HG03521 (cell line): ENCODE measurements around the gene KIR3DL2.
"Not testable (repeated sequence)": the region's sequence is repeated elsewhere in the genome, so short reads cannot be mapped to it uniquely, and the experiment has no call there.

ENCODE experiments used
- ATAC-seq: cut with Tn5 transposase; IDR thresholded peaks from one replicate; pipeline ENCODE4 v1.9.1; 2021; ENCODE audit warnings: mild to moderate bottlenecking, moderate library complexity; ENCODE audit not compliant: unreplicated experiment

The KIR3DL2 gene

DNA sequence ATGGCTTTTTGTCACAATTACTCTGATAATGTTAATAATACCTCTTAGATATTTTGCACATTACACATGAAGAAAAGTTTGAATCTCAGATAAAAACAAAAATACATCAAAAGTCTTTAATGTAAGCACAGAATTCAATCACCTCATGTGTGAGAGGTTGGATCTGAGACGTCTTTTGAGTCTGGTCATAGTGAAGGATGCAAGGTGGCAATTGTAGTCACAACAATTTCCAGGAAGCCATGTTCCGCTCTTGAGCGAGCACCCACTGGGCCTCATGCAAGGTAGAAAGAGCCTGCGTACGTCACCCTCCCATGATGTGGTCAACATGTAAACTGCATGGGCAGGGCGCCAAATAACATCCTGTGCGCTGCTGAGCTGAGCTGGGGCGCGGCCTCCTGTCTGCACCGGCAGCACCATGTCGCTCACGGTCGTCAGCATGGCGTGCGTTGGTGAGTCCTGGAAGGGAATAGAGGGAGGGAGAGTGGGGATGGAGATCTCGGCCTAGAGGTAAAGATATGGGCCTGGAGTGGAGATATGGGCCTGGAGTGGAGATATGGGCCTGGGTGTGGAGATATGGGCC, at the start of gene KIR3DL2:
TSS of gene KIR3DL2 (plus strand) at position 383 of the 580 bp plus-strand sequence. CDS start at position 416, 33 bp downstream.
- ATAC-seq: not testable (repeated sequence)

DNA sequence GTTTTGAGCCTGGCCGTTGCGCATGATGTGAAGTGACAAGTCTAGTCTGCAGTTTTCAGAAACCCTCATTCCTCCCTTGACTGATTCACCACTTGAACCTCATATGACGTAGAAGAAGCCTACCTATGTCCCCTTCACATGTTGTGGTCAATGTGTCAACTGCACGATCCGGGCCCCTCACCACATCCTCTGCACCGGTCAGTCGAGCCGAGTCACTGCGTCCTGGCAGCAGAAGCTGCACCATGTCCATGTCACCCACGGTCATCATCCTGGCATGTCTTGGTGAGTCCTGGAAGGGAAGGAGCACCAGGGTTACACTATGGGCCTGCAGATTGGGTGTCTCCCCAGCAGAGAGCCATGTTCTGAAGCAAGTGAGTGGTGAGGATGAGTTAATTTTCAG, 46.8 kb upstream of the KIR3DL2 start, which contains the start of gene KIR2DL4:
TSS of gene KIR2DL4 (plus strand) at position 201 of the 400 bp plus-strand sequence. CDS start at position 243, 42 bp downstream.
- no peak for ATAC-seq

GRCh38 chr19:54804101-54804500, 46.1 kb upstream of the KIR3DL2 start:
- no peak for ATAC-seq

DNA sequence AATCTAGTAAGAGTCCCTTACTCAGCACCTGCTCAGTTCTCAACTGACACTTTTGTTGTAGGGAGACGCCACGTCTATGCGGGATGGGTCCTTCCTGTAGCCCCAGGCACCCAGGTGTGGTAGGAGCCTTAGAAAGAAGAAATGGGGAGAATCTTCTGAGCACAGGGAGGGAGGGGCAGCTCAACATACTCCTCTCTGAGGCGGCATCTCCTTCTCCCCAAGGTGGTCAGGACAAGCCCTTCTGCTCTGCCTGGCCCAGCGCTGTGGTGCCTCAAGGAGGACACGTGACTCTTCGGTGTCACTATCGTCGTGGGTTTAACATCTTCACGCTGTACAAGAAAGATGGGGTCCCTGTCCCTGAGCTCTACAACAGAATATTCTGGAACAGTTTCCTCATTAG, 45.7 kb upstream of the KIR3DL2 start:
- ATAC-seq: no peak

- no peak for ATAC-seq
Observed at GRCh38 chr19:54805665-54806515, 44.4 kb upstream of the KIR3DL2 start.

DNA sequence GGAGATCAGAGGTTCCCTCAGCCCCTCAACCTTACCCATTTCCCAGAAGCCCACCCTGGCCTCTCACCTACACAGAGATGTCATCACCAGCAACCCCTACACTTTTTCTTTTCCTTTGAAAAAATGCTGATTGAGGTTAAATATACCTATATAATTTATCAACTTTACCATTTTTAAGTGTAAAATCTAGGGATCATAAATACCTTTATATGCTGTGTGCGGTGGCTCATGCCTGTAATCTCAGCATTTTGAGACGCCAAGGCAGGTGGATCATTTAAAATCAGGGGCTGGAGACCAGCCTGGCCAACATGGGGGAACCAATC, 43.8 kb upstream of the KIR3DL2 start:
- no peak for ATAC-seq

- not testable (repeated sequence) for ATAC-seq
Observed at GRCh38 chr19:54814571-54814970, 35.7 kb upstream of the KIR3DL2 start.

DNA sequence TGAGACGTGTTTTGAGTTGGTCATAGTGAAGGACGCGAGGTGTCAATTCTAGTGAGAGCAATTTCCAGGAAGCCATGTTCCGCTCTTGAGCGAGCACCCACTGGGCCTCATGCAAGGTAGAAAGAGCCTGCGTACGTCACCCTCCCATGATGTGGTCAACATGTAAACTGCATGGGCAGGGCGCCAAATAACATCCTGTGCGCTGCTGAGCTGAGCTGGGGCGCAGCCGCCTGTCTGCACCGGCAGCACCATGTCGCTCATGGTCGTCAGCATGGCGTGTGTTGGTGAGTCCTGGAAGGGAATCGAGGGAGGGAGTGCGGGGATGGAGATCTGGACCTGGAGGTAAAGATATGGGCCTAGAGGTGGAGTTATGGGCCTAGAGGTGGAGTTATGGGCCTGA, 34.0 kb upstream of the KIR3DL2 start, which contains the start of gene KIR3DL1:
TSS of gene KIR3DL1 (plus strand) at position 218 of the 400 bp plus-strand sequence.
- ATAC-seq: not testable (repeated sequence)

- ATAC-seq: no peak
Observed at GRCh38 chr19:54817670-54818536, 32.3 kb upstream of the KIR3DL2 start.

DNA sequence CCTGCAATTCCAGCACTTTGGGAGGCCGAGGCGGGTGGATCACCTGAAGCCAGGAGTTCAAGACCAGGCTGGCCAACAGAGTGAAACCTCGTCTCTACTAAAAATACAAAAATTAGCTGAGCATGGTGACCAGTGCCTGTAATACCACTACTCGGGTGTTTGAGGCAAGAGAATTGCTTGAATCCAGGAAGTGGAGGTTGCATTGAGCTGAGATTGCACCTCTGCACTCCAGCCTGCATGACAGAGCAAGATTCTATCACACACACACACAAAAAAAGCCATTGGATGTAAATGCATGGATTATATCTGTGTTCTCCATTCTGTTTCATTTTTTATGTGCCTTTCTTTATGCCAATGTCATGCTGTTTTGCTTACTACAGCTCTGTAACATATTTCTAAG, 25.8 kb upstream of the KIR3DL2 start:
- not testable (repeated sequence) for ATAC-seq

- ATAC-seq: not testable (repeated sequence)
Observed at GRCh38 chr19:54825326-54825725, 24.9 kb upstream of the KIR3DL2 start.

GRCh38 chr19:54828064-54828463, 22.2 kb upstream of the KIR3DL2 start:
- not testable (repeated sequence) for ATAC-seq

GRCh38 chr19:54832496-54832895, 17.7 kb upstream of the KIR3DL2 start, which contains the start of gene KIR2DS4:
KIR2DS4 (plus strand) TSS chr19:54832676.
- not testable (repeated sequence) for ATAC-seq

DNA sequence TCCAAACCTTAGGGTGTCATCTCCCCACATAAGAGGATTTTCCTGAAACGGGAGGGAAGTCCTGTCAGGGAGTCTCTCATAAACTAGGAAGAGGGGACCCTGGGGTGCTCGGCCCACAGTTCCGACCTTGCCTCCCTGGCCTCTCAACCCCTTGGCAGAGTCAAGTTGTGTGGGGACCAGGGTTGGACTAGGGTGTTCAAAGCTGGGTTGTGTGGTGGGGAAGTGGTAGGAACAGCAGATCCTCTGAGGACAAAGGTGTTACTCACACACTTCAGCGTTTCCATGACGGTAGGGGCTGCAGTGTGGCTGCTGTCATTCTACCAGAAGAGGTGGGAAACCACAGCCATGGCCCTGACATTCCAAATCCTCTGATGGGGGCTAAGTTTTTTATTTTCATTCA, 15.1 kb upstream of the KIR3DL2 start:
- not testable (repeated sequence) for ATAC-seq

DNA sequence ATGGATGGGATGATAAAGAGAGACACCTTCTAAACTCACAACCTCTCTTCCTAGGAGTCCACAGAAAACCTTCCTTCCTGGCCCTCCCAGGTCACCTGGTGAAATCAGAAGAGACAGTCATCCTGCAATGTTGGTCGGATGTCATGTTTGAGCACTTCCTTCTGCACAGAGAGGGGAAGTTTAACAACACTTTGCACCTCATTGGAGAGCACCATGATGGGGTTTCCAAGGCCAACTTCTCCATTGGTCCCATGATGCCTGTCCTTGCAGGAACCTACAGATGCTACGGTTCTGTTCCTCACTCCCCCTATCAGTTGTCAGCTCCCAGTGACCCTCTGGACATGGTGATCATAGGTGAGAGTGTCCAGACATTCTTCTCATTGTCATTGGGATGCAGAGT, 12.7 kb upstream of the KIR3DL2 start:
- ATAC-seq: not testable (repeated sequence)

DNA sequence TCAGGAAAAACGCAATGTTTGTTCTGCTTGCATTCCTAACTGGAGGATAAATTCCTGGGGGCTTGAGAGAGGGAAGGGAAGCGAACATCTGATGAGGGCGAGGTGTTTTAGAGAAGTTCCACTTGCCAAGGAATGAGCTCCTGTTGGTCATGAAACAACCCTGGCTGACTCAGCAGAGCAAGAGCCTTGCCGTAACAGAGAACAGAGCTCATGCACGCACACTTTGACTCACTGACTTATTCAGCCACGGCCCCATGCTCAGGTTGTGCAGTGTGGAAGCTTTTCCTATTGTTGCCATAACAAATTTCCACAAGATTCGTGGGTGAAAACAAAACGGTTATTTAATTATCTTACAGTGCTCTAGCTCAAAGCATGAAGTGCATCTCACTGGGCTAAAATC, 7.1 kb upstream of the KIR3DL2 start:
- ATAC-seq: not testable (repeated sequence)

- ATAC-seq: no peak
Observed at GRCh38 chr19:54850930-54851329, 687 bp downstream of the KIR3DL2 start.

DNA sequence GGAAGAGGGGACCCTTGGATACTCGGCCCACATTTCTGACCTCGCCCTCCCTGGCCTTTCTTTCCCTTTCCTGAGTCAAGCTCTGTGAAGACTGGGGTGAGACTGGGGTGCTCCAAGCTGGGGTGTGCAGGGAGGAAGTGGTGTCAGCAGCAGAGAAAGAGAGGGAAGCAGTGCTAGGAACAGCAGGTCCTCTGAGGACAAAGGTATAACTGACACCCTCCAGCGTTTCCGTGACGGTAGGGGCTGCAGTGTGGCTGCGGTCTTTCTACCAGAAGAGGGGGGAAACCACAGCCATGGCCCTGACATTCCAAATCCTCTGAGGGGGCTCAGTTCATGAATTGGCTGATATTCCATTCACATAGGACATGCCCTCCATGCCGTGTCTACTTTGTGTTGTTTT, 1.1 kb downstream of the KIR3DL2 start:
- no peak for ATAC-seq

GRCh38 chr19:54855241-54855640, 5.0 kb downstream of the KIR3DL2 start:
- not testable (repeated sequence) for ATAC-seq

- not testable (repeated sequence) for ATAC-seq
Observed at GRCh38 chr19:54858476-54858875, 8.2 kb downstream of the KIR3DL2 start.

DNA sequence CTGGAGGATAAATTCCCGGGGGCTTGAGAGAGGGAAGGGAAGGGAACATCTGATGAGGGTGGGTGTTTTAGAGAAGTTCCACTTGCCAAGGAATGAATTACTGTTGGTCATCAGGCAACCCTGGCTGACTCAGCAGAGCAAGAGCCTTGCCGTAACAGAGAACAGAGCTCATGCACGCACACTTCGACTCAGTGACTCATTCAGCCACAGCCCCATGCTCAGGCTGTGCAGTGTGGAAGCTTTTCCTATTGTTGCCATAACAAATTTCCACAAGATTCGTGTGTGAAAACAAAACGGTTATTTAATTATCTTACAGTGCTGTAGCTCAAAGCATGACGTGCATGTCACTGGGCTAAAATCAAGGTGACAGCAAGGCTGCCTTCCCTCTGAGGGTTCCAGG, 9.2 kb downstream of the KIR3DL2 start:
- not testable (repeated sequence) for ATAC-seq
